Caco-2 (cell line): Measurements from ENCODE around the gene ZSWIM1. TPM values are rescaled to one million over a fixed set of nuclear protein-coding genes. Genes with fewer than 3 reads are reported as not detected.

Experiments
- BruUV-seq: library from RNA; stranded (reverse); fragments of 400-500 nt; replicated peaks from 2 replicates; lab custom pipeline; 2021; lab: Mats Ljungman, UMichigan
- CTCF ChIA-PET: fragments of 300-600 bp; sonication (Branson Sonifier 250); formaldehyde crosslinking; loops from one replicate; lab custom pipeline; 2022; ENCODE audit warnings: antibody characterized with exemption; lab: Charles Lee
- POLR2A ChIA-PET: fragments of 300-600 bp; sonication (Branson Sonifier 250); formaldehyde crosslinking; loops from one replicate; lab custom pipeline; 2022; ENCODE audit warnings: antibody characterized with exemption; lab: Charles Lee
- DNase-seq, 2 experiments: peaks; one replicate each; pipeline versions ENCODE4 v3.0.0 to v3.0.0-alpha.2; 2020 to 2022
- H3K27me3 ChIP-seq: replicated peaks from 2 replicates; pipeline ENCODE4 v1.6.0; 2011; ENCODE audit warnings: low read length; ENCODE audit not compliant: control insufficient read depth, insufficient read depth
- H3K36me3 ChIP-seq: 2 replicates; pipeline ENCODE4 v1.5.1; 2011; ENCODE audit warnings: low read length; ENCODE audit not compliant: control insufficient read depth, insufficient read depth
- H3K4me1 ChIP-seq: fragments of 250-450 bp; sonication (Bioruptor Pico); 2 replicates; pipeline ENCODE4 v1.5.1; 2020; ENCODE audit warnings: mild to moderate bottlenecking
- H3K4me3 ChIP-seq: 2 replicates; pipeline ENCODE4 v1.5.1; 2011; ENCODE audit warnings: low read depth, mild to moderate bottlenecking, control low read depth, low read length
- H3K9me3 ChIP-seq: fragments of 250-450 bp; sonication (Bioruptor Pico); 2 replicates; pipeline ENCODE4 v1.5.1; 2020; ENCODE audit warnings: mild to moderate bottlenecking, moderate library complexity
- H3K27ac Mint-ChIP-seq: one replicate; pipeline ENCODE4 v1.8.0; 2022; ENCODE audit warnings: mixed read lengths; ENCODE audit not compliant: unreplicated experiment
- H3K27me3 Mint-ChIP-seq: one replicate; pipeline ENCODE4 v1.8.0; 2022; ENCODE audit warnings: mixed read lengths; ENCODE audit not compliant: insufficient read depth, unreplicated experiment
- H3K36me3 Mint-ChIP-seq: one replicate; pipeline ENCODE4 v1.8.0; 2022; ENCODE audit warnings: mild to moderate bottlenecking, mixed read lengths; ENCODE audit not compliant: insufficient read depth, unreplicated experiment
- H3K4me1 Mint-ChIP-seq: one replicate; pipeline ENCODE4 v1.8.0; 2022; ENCODE audit warnings: low read depth, mixed read lengths; ENCODE audit not compliant: unreplicated experiment
- H3K4me3 Mint-ChIP-seq: one replicate; pipeline ENCODE4 v1.8.0; 2022; ENCODE audit warnings: mild to moderate bottlenecking, moderate library complexity, mixed read lengths; ENCODE audit not compliant: unreplicated experiment
- H3K9me3 Mint-ChIP-seq: one replicate; pipeline ENCODE4 v1.8.0; 2022; ENCODE audit warnings: mixed read lengths; ENCODE audit not compliant: unreplicated experiment
- intact Hi-C: fragments of 100-400 bp; cut with micrococcal nuclease; formaldehyde crosslinking; loops from one replicate; pipeline ENCODE4 v1.10.0; 2022; ENCODE audit not compliant: unreplicated experiment
- total RNA-seq: library from RNA; stranded (reverse); gene quantifications from 2 replicates; pipeline ENCODE4 v1.2.3, GENCODE V29; 2022
- TF ChIP-seq, protein P1 (sequence below), 2 experiments: fragments of 200-600 bp in 1 of 2; IDR thresholded peaks; 1 replicate in 1 of 2; 2 replicates in 1 of 2; pipeline versions ENCODE4 v1.5.1 to v1.8.0; 2011 to 2022; ENCODE audit warnings: antibody characterized with exemption in 1 of 2, control low read depth in 1 of 2, inconsistent platforms in 1 of 2, low read depth in 1 of 2, low read length in 1 of 2, mild to moderate bottlenecking in 1 of 2, moderate library complexity in 1 of 2; ENCODE audit not compliant: insufficient read depth in 1 of 2, severe bottlenecking in 1 of 2, unreplicated experiment in 1 of 2

The ZSWIM1 gene
- total RNA-seq, 1 experiment from 2014 or later: 27.3 TPM

DNA sequence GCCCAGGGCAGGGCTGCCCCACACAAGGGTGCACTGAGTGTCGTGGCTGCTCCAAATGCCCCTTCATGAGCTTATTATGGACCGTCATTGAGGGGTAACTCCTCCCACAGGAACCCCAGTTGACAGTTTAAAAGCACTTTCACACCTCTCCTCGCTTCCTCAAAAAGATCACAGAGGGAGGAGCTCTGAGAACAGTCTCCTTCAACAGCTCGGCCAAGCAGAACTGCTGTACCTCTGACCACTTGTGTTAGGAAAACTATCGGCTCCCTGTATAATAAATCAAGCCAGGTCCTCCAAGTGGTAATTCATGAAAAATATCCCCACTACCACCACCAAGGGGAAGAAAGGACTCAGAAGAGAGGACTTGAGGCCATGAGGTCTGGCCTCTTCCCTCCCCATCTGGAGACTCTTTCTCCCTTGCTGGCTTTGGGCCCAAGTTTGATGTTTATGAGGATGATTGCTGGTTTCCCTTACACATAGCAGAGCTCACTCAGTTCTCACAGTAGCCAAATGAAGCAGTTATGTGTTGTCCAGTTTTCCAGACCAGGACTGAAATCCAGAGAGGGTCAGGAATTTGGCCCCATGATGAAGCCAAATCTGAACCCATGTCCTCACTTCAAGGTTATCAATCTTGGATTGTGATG lies 38.7 kb upstream of the ZSWIM1 start:
- Histone ChIP-seq H3K4me3 (no peak overlapping the region), H3K9me3 (no peaks in the 10 kb centered on the region), H3K4me1 (no peaks in the 10 kb centered on the region), H3K27me3 (no peaks in the 10 kb centered on the region), H3K36me3 (peaks cover 7% of the 10 kb centered on the region; the same call in 1 of the 2 replicates)
- H3K27me3 Mint-ChIP-seq: no peaks in the 10 kb centered on the region
- intact Hi-C loops: no loop called here
- H3K27ac Mint-ChIP-seq: no peak overlapping the region
- H3K4me3 Mint-ChIP-seq: no peak overlapping the region
- H3K4me1 Mint-ChIP-seq: no peaks in the 10 kb centered on the region
- POLR2A ChIA-PET: interaction anchor here (0.6 kb wide), 1 partner anchor 76 kb away, joined by 4 read pairs; no protein-coding TSS in a partner anchor
- TF ChIP-seq, protein P1, sequence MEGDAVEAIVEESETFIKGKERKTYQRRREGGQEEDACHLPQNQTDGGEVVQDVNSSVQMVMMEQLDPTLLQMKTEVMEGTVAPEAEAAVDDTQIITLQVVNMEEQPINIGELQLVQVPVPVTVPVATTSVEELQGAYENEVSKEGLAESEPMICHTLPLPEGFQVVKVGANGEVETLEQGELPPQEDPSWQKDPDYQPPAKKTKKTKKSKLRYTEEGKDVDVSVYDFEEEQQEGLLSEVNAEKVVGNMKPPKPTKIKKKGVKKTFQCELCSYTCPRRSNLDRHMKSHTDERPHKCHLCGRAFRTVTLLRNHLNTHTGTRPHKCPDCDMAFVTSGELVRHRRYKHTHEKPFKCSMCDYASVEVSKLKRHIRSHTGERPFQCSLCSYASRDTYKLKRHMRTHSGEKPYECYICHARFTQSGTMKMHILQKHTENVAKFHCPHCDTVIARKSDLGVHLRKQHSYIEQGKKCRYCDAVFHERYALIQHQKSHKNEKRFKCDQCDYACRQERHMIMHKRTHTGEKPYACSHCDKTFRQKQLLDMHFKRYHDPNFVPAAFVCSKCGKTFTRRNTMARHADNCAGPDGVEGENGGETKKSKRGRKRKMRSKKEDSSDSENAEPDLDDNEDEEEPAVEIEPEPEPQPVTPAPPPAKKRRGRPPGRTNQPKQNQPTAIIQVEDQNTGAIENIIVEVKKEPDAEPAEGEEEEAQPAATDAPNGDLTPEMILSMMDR (IDR thresholded peaks at IDR 0.05; ENCODE audit: insufficient read depth in 1 of 2, low read depth in 1 of 2, low read length in 1 of 2, severe bottlenecking in 1 of 2, unreplicated experiment in 1 of 2): no peak
- no TSS peak for BruUV-seq
- CTCF ChIA-PET: interaction anchor here (0.5 to 0.9 kb wide), 2 partner anchors 127 to 575 kb away, joined by 4 to 5 read pairs; no protein-coding TSS in a partner anchor
- DNase-seq: no peak
- H3K36me3 Mint-ChIP-seq: peaks cover 44% of the 10 kb centered on the region
- no peaks in the 10 kb centered on the region for H3K9me3 Mint-ChIP-seq

DNA sequence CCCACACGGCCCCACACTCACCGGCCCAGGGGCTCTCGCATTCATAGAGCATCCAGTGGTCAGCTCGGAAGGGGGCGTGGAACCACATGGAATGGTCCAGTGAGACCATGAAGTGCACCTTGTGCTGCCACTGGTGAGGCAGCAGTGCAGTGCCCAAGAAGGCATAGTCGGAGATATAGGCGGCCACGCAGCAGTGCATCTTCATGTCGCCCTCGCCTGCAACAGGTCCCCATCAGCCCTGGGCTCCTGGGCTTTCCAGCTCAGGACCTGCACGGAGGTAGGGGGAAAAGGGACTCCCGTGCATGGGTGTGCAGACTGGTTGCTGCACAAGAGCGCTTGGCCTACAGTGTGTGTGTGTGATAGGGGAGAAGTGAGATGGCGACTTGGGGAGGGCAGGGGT lies 37.5 kb upstream of the ZSWIM1 start:
- ChIA-PET POLR2A (no interaction called here), CTCF (no interaction called here)
- no peaks in the 10 kb centered on the region for H3K27me3 Mint-ChIP-seq
- peak overlapping the region; percentile 46 for H3K27ac Mint-ChIP-seq
- BruUV-seq: no TSS peak
- DNase-seq: no peak
- H3K4me3 Mint-ChIP-seq: no peak overlapping the region
- intact Hi-C loops: no loop called here
- H3K9me3 ChIP-seq: no peaks in the 10 kb centered on the region
- no peaks in the 10 kb centered on the region for H3K4me1 Mint-ChIP-seq
- H3K27me3 ChIP-seq: no peaks in the 10 kb centered on the region
- peaks cover 44% of the 10 kb centered on the region for H3K36me3 Mint-ChIP-seq
- no peak overlapping the region for H3K4me3 ChIP-seq
- TF ChIP-seq, protein P1 (IDR thresholded peaks at IDR 0.05; ENCODE audit: insufficient read depth in 1 of 2, low read depth in 1 of 2, low read length in 1 of 2, severe bottlenecking in 1 of 2, unreplicated experiment in 1 of 2): no peak
- peaks cover 7% of the 10 kb centered on the region; the same call in 1 of the 2 replicates for H3K36me3 ChIP-seq
- no peaks in the 10 kb centered on the region for H3K9me3 Mint-ChIP-seq
- H3K4me1 ChIP-seq: no peaks in the 10 kb centered on the region

DNA sequence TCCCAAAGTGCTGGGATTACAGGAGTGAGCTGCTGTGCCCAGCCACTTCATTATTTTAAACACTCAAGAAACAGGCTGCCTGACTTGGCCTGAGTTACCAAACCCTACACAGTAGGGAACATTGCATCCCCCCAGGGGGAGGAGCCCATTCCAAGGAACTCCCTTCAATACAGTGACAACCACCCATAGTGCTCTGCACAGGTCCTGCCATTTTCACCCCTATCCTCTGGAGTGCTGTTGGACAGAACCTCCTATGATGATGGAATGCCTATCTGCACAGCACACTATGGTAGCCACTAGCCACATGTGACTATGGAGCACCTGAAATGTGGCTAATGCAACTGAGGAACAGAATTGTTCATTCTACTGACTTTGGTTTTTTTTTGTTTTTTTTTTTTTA lies 35.6 kb upstream of the ZSWIM1 start:
- Mint-ChIP-seq H3K27me3 (no peaks in the 10 kb centered on the region), H3K27ac (no peak overlapping the region), H3K9me3 (no peaks in the 10 kb centered on the region), H3K4me1 (no peaks in the 10 kb centered on the region), H3K36me3 (peaks cover 42% of the 10 kb centered on the region), H3K4me3 (no peak overlapping the region)
- H3K27me3 ChIP-seq: no peaks in the 10 kb centered on the region
- no peak overlapping the region for H3K4me3 ChIP-seq
- H3K36me3 ChIP-seq: peaks cover 7% of the 10 kb centered on the region; the same call in 1 of the 2 replicates
- intact Hi-C loops: no loop called here
- CTCF ChIA-PET: no interaction called here
- BruUV-seq: no TSS peak
- H3K4me1 ChIP-seq: no peaks in the 10 kb centered on the region
- TF ChIP-seq, protein P1 (IDR thresholded peaks at IDR 0.05; ENCODE audit: insufficient read depth in 1 of 2, low read depth in 1 of 2, low read length in 1 of 2, severe bottlenecking in 1 of 2, unreplicated experiment in 1 of 2): no peak
- POLR2A ChIA-PET: no interaction called here
- H3K9me3 ChIP-seq: no peaks in the 10 kb centered on the region
- DNase-seq: no peak
